ENCODE data around the gene SNRNP35. TPM values are rescaled to one million over a fixed set of nuclear protein-coding genes. Genes with fewer than 3 reads are reported as not detected.
"Not testable (repeated sequence)": the region's sequence is repeated elsewhere in the genome, so short reads cannot be mapped to it uniquely, and the experiment has no call there.

The SNRNP35 gene
- total RNA-seq, 1 donor from 2014 or later = 23.3 TPM

DNA sequence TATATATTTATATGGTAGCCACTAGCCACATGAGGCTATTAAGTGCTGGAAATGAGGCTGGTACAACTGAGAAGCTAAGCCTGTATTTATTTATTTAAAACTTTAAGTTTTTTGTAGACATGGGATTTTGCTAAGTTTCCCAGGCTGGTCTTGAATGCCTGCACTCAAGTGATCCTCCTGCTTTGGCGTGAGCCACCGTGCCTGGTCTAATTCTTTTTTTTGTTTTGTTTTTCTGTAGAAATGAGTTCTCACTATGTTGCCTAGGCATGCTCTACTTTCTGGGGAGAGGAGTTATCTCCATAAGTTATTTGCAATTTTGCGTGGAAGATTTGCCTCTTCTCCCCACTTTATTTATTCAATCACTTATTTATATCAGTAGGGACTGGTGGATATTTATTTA is 4.8 kb upstream of the SNRNP35 start:
- intact Hi-C loops (cut with DNase I) = no loop called here
- DNase-seq (peak; percentile 30), ATAC-seq (no peak)
- no peak overlapping the region for H3K4me3 ChIP-seq
- H3K27ac ChIP-seq = no peak overlapping the region
- H3K27me3 ChIP-seq (ENCODE audit: low read depth) = no peaks in the 10 kb centered on the region
- no peaks in the 10 kb centered on the region for H3K36me3 ChIP-seq
- H3K4me1 ChIP-seq = peaks cover 11% of the 10 kb centered on the region
- no peaks in the 10 kb centered on the region for H3K9me3 ChIP-seq
- TF ChIP-seq, protein P1, sequence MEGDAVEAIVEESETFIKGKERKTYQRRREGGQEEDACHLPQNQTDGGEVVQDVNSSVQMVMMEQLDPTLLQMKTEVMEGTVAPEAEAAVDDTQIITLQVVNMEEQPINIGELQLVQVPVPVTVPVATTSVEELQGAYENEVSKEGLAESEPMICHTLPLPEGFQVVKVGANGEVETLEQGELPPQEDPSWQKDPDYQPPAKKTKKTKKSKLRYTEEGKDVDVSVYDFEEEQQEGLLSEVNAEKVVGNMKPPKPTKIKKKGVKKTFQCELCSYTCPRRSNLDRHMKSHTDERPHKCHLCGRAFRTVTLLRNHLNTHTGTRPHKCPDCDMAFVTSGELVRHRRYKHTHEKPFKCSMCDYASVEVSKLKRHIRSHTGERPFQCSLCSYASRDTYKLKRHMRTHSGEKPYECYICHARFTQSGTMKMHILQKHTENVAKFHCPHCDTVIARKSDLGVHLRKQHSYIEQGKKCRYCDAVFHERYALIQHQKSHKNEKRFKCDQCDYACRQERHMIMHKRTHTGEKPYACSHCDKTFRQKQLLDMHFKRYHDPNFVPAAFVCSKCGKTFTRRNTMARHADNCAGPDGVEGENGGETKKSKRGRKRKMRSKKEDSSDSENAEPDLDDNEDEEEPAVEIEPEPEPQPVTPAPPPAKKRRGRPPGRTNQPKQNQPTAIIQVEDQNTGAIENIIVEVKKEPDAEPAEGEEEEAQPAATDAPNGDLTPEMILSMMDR (IDR thresholded peaks at IDR 0.05) = no peak

DNA sequence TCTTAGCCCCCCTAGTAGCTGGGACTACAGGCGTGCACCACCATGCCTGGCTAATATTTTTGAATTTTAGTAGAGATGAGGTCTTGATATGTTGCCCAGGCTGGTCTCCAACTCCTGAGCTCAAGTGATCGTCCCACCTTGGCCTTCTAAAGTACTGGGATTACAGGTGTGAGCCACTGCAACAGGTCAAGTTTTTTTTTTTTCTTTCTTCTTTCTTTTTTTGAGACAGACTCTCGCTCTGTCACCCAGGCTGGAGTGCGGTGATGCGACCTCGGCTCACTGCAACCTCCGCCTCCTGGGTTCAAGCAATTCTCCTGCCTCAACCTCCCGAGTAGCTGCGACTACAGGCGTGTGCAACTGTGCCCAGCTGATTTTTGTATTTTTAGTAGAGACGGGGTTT is 5.2 kb downstream of the SNRNP35 start:
- ATAC-seq; H3K4me3 ChIP-seq; H3K27ac ChIP-seq; H3K27me3 ChIP-seq (ENCODE audit: low read depth); DNase-seq; intact Hi-C loops (cut with DNase I); H3K9me3 ChIP-seq: not testable (repeated sequence)
- Histone ChIP-seq H3K4me1 (peaks cover 23% of the 10 kb centered on the region), H3K36me3 (peaks cover 31% of the 10 kb centered on the region)

DNA sequence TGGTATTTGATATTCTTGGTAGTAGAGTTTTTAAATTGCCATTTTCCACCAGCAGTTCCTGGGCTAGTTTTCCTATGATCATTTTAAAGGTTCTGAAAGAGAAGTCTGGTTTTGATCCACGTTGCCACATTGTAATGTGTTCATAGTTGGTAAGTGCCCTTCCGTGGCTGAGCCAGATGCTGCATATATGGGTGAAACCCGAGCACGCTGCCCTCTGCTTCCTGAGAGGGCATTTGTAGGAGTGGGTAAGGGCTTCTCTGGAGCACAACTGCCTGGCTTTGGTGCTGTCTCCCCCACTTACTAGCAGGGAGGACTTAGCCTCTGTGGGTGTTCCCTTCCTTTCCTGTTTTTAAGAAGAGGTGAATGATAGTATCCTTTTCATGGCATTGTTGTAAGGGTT is 7.1 kb downstream of the SNRNP35 start:
- no peak overlapping the region for H3K27ac ChIP-seq
- intact Hi-C loops (cut with DNase I) = no loop called here
- H3K27me3 ChIP-seq (ENCODE audit: low read depth) = no peaks in the 10 kb centered on the region
- H3K36me3 ChIP-seq = peaks cover 33% of the 10 kb centered on the region
- peaks cover 10% of the 10 kb centered on the region for H3K4me1 ChIP-seq
- H3K4me3 ChIP-seq = no peak overlapping the region
- ATAC-seq (no peak), DNase-seq (no peak)
- TF ChIP-seq, protein P1 (IDR thresholded peaks at IDR 0.05) = no peak
- H3K9me3 ChIP-seq = no peaks in the 10 kb centered on the region

DNA sequence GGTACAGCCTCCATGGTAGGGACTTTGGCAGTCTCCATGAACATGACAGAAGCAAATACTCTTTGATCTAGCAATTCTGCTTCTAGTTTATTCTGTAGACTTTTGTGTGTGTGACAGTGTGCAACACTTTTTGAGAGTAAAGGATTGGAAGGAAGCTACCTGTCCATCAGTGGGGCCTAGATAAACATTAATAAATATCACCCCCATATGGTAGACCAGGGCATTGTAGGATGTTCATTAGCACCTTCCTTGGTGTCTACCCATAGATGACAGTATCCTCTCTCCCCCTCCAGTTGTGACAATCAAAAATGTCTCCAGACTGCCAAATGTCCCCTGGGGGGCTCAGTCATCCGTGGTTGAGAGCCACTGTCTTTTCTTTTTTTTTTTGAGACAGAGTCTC is 10.8 kb downstream of the SNRNP35 start:
- Histone ChIP-seq H3K36me3 (peaks cover 57% of the 10 kb centered on the region), H3K27ac (no peak overlapping the region)
- ATAC-seq = peak in 1 of 2 donors; percentile 38

DNA sequence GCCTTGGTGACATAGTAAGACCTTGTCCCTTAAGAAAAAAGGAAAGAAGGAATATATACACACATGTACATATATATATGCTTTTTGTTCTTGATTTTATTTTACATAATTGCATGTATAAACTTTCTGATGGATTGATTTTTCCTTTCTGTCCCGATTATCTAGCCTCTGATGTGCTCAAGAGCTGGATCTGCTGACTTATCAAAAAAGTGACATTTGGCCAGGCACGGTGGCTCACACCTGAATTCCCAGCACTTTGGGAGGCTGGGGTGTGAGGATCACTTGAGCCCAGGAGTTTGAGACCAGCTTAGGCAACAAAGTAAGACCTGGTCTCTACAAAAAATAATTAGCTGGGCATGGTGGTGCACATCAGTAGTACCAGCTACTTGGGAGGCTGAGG is 12.0 kb downstream of the SNRNP35 start:
- no peak for ATAC-seq
- no peak overlapping the region for H3K4me3 ChIP-seq
- H3K27ac ChIP-seq = no peak overlapping the region
- H3K9me3 ChIP-seq = no peaks in the 10 kb centered on the region
- no peaks in the 10 kb centered on the region for H3K27me3 ChIP-seq (ENCODE audit: low read depth)
- peaks cover 7% of the 10 kb centered on the region for H3K4me1 ChIP-seq
- DNase-seq = no peak
- TF ChIP-seq, protein P1 (IDR thresholded peaks at IDR 0.05) = no peak
- intact Hi-C loops (cut with DNase I) = no loop called here
- H3K36me3 ChIP-seq = peaks cover 51% of the 10 kb centered on the region

More for the DNA sequence above, 10.8 kb downstream of the SNRNP35 start:
- H3K4me1 ChIP-seq = peaks cover 7% of the 10 kb centered on the region
- TF ChIP-seq, protein P1 (IDR thresholded peaks at IDR 0.05) = no peak
- H3K27me3 ChIP-seq (ENCODE audit: low read depth) = no peaks in the 10 kb centered on the region
- DNase-seq = no peak
- no peaks in the 10 kb centered on the region for H3K9me3 ChIP-seq
- intact Hi-C loops (cut with DNase I) = no loop called here
- no peak overlapping the region for H3K4me3 ChIP-seq

DNA sequence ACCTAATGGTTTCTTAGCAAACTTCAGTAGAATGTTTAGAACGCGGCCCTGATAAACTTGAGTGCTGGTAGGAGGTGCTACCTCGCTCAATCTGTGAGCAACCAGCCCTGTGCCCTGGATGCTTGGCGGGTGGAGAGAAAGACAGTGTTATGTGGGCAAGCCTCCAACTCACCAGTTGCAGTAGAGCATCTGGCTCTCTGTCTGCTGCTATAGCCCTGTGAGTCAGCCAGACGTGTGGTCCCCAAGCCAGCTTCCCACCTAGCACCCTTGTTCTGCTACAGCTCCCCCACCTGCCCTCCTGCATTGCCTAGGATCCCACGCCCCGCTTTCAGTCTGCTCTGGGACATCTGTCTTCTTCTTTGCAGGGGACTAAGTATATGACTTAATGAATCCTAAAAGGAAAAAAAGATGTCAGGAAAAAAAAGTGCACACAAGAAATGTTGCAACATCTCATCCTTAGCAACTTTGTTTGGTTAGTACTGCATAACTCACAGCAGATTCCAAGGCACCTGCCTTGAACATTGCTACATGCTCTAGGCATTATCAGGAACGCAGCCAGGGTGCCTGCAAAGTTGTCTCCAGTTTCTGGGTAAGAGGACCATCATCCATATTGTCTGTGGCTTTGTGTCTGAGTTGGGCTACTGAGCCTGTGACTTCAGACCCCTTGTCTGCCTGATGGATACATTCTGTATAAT is 13.6 kb downstream of the SNRNP35 start:
- TF ChIP-seq, protein P1 (IDR thresholded peaks at IDR 0.05) = no peak
- H3K9me3 ChIP-seq = no peaks in the 10 kb centered on the region
- H3K27ac ChIP-seq = no peak overlapping the region
- ATAC-seq = peak; percentile 65 to 67
- H3K4me1 ChIP-seq = peaks cover 7% of the 10 kb centered on the region
- H3K36me3 ChIP-seq = peaks cover 43% of the 10 kb centered on the region
- H3K27me3 ChIP-seq (ENCODE audit: low read depth) = no peaks in the 10 kb centered on the region
- no peak overlapping the region for H3K4me3 ChIP-seq
- intact Hi-C loops (cut with DNase I) = no loop called here
- DNase-seq = no peak

Data from lower lobe of right lung (tissue), 2 donors.